ENCODE data around the gene AQP12A. TPM values are rescaled to one million over a fixed set of nuclear protein-coding genes. Genes with fewer than 3 reads are reported as not detected.

AQP12A gene
- total RNA-seq, 2 experiments from 2014 or later, result not detected

DNA sequence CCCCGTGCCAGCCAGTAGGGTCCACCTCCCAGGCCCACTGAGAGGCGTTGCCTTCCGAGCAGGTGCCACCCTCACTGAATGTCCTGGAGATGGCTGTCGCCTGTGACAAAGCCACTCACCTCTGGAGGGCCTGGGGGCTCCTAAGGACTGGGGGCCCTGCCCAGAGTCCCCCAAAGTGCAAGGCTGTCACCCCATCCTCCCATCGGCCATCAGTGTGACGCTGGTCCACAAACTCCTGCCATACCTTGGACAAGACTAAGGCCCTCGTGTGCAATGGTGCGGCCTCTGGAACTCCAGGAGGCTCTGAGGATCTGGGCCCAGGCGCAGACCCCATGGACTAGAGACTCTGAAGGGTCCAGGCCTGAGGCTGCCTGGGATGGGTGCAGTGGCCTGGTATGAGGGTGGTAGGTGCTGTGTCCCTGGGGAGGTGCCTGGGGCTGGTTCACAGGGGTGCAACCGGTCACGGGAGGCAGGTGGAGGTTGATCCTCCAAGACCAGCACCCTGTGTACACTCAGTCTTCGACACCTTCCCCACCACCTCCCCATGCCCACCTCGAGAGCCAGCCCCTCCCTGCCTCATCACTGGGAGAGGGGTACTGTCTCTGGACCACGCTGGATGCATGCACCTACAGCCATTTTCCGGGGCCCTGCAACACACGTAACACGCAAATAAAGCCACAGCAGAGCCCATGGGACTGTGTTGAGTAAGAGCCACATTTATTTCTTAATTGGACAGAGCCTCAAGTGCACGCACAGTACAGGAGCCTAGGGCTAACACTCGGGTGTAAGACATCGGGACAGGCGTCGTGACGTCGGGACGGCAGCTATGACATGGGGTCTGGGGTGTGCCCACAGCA, 21.6 kb downstream of the AQP12A start:
- DNase-seq, result no peak
- CTCF ChIA-PET, result no interaction called here
- Histone ChIP-seq H3K9me3 (ENCODE audit: control insufficient read depth in 1 of 2, insufficient read depth in 1 of 2, low read length in 2 of 2) (peaks cover 0 to 13% of the 10 kb centered on the region in 2 experiments), H3K27ac (ENCODE audit: low read depth in 1 of 2, low read length in 2 of 2) (no peak overlapping the region), H3K27me3 (ENCODE audit: control insufficient read depth in 1 of 2, insufficient read depth in 2 of 2, low read length in 2 of 2) (no peaks in the 10 kb centered on the region), H3K36me3 (ENCODE audit: insufficient read depth, low read length) (no peaks in the 10 kb centered on the region), H3K4me3 (ENCODE audit: low read length) (no peak overlapping the region), H3K4me1 (ENCODE audit: insufficient read depth, low read length) (no peaks in the 10 kb centered on the region)
- intact Hi-C loops (cut with DNase I, micrococcal nuclease), result loop anchor here in 1 of 2 experiments (10.0 kb wide), 1 partner anchor 48 kb away; no protein-coding TSS in a partner anchor
- TF ChIP-seq, protein P1, sequence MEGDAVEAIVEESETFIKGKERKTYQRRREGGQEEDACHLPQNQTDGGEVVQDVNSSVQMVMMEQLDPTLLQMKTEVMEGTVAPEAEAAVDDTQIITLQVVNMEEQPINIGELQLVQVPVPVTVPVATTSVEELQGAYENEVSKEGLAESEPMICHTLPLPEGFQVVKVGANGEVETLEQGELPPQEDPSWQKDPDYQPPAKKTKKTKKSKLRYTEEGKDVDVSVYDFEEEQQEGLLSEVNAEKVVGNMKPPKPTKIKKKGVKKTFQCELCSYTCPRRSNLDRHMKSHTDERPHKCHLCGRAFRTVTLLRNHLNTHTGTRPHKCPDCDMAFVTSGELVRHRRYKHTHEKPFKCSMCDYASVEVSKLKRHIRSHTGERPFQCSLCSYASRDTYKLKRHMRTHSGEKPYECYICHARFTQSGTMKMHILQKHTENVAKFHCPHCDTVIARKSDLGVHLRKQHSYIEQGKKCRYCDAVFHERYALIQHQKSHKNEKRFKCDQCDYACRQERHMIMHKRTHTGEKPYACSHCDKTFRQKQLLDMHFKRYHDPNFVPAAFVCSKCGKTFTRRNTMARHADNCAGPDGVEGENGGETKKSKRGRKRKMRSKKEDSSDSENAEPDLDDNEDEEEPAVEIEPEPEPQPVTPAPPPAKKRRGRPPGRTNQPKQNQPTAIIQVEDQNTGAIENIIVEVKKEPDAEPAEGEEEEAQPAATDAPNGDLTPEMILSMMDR (IDR thresholded peaks at IDR 0.05), result no peak
- POLR2A ChIA-PET, result no interaction called here
- no peak for ATAC-seq (ENCODE audit: poor library complexity)
- Mint-ChIP-seq H3K36me3 (ENCODE audit: low read depth) (no peaks in the 10 kb centered on the region), H3K9me3 (no peaks in the 10 kb centered on the region), H3K4me3 (no peak overlapping the region), H3K4me1 (ENCODE audit: low read depth) (no peaks in the 10 kb centered on the region), H3K27ac (no peak overlapping the region), H3K27me3 (peaks cover 2% of the 10 kb centered on the region)

DNA sequence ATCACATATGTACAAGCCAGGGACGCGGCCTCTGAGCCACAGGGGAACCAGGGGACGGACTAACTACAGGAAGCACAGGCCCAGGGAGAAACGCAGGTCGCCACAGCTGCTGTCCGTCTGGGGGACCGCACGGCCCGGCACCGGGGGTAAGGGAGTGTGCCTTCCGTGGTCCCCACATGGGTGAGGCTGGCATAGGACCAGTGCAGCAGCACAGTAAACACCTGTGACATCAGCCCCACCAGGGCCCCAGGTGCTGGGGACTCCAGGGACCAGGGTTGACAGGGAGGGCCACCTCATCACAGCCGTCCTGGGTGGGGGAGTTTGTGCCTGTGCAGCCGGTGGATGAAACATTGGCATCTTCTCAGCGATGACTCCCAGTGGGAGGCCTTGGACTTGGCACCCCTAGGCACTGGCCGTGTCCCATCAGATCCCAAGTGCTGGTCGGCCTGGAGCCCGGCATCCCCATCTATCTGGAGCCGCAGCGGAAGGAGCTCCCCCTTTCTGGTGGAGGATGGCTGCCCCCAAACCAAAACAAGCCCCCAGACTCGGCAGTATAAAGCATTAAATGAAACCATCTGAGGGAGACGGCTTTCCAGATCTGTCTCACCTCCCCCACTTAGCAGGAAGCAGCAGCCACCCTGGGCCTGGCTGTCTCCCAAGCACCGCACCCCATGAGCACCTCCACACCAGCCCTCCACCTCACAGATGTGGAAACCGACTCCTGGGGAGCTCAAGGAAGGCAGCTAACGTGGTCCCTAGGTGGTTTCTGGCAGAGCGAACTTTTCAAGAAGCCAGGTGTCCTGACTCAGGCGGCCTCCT, 22.5 kb downstream of the AQP12A start:
- H3K9me3 Mint-ChIP-seq, result no peaks in the 10 kb centered on the region
- H3K27ac Mint-ChIP-seq, result no peak overlapping the region
- POLR2A ChIA-PET, result no interaction called here
- TF ChIP-seq, protein P1 (IDR thresholded peaks at IDR 0.05), result no peak
- H3K27me3 ChIP-seq (ENCODE audit: control insufficient read depth in 1 of 2, insufficient read depth in 2 of 2, low read length in 2 of 2), result no peaks in the 10 kb centered on the region
- peaks cover 0 to 20% of the 10 kb centered on the region in 2 experiments for H3K9me3 ChIP-seq (ENCODE audit: control insufficient read depth in 1 of 2, insufficient read depth in 1 of 2, low read length in 2 of 2)
- no peaks in the 10 kb centered on the region for H3K4me1 Mint-ChIP-seq (ENCODE audit: low read depth)
- intact Hi-C loops (cut with DNase I, micrococcal nuclease), result loop anchor here in 1 of 2 experiments (10.0 kb wide), 1 partner anchor 49 kb away; no protein-coding TSS in a partner anchor
- H3K4me1 ChIP-seq (ENCODE audit: insufficient read depth, low read length), result no peaks in the 10 kb centered on the region
- no peak overlapping the region for H3K4me3 ChIP-seq (ENCODE audit: low read length)
- H3K36me3 Mint-ChIP-seq (ENCODE audit: low read depth), result no peaks in the 10 kb centered on the region
- DNase-seq (no peak), ATAC-seq (ENCODE audit: poor library complexity) (no peak)
- no peaks in the 10 kb centered on the region for H3K36me3 ChIP-seq (ENCODE audit: insufficient read depth, low read length)
- no peak overlapping the region for H3K27ac ChIP-seq (ENCODE audit: low read depth in 1 of 2, low read length in 2 of 2)
- CTCF ChIA-PET, result no interaction called here
- H3K4me3 Mint-ChIP-seq, result no peak overlapping the region
- H3K27me3 Mint-ChIP-seq, result no peaks in the 10 kb centered on the region

DNA sequence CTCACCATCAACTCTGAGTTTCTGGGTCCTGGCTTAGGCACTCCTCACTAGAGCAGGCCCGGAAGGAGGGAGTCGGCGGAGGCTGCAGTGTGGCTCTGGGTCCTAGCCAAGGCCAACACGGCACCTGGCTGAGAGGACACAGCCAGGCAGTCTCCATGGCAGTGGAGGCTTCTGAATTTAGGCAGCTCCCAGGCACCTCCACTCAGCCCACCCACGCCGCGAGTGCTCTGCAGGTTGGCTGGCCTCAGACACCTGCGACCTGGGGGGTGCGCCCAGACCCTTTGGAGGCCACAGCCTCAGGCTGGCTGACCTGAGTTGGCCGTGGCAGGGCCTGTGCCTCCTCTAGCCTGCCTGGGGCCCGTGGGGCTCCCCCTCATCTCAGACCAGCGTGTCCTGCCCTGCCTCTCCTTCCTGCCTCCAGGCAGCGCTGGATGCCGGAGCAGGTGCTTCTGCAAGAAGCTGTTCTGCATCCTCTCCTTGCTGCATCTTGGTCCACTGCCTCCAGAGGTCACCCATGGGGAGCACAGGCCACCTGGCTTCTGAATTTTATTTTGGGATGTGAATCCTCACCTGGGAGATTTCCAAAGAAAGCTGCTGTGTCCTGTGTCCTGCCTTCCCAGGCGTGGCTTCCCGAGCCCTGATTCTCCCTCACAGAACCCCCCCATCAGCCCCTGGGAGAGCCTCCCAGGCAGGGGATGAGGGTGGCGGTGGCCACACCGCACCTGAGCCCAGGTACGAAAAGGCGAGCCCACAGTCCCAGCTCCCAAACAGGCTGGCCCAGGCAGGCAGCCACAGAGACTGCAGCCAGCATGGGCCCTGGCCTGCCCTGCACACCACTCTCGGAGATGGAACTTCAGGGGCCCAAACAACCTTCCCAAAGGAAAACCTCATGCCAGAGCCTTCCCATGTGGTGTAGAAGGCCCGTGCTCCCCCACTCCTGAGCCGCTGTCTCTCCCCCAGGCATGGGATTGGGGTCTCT, 23.4 kb downstream of the AQP12A start:
- POLR2A ChIA-PET, result no interaction called here
- Mint-ChIP-seq H3K27me3 (no peaks in the 10 kb centered on the region), H3K36me3 (ENCODE audit: low read depth) (no peaks in the 10 kb centered on the region)

More for the DNA sequence above, 23.4 kb downstream of the AQP12A start:
- no peak overlapping the region for H3K4me3 Mint-ChIP-seq
- H3K9me3 Mint-ChIP-seq, result no peaks in the 10 kb centered on the region
- no peaks in the 10 kb centered on the region for H3K27me3 ChIP-seq (ENCODE audit: control insufficient read depth in 1 of 2, insufficient read depth in 2 of 2, low read length in 2 of 2)
- H3K4me1 Mint-ChIP-seq (ENCODE audit: low read depth), result no peaks in the 10 kb centered on the region
- no peaks in the 10 kb centered on the region for H3K4me1 ChIP-seq (ENCODE audit: insufficient read depth, low read length)
- ATAC-seq (ENCODE audit: poor library complexity) (no peak), DNase-seq (no peak)
- H3K9me3 ChIP-seq (ENCODE audit: control insufficient read depth in 1 of 2, insufficient read depth in 1 of 2, low read length in 2 of 2), result peaks cover 0 to 20% of the 10 kb centered on the region in 2 experiments
- TF ChIP-seq, protein P1 (IDR thresholded peaks at IDR 0.05), result no peak
- CTCF ChIA-PET, result no interaction called here
- no peak overlapping the region for H3K27ac ChIP-seq (ENCODE audit: low read depth in 1 of 2, low read length in 2 of 2)
- no peak overlapping the region for H3K4me3 ChIP-seq (ENCODE audit: low read length)
- H3K36me3 ChIP-seq (ENCODE audit: insufficient read depth, low read length), result no peaks in the 10 kb centered on the region
- H3K27ac Mint-ChIP-seq, result no peak overlapping the region
- intact Hi-C loops (cut with DNase I, micrococcal nuclease), result loop anchor here in 1 of 2 experiments (10.0 kb wide), 1 partner anchor 50 kb away; no protein-coding TSS in a partner anchor
